Stimulated activated CD8-positive, alpha-beta memory T cell treated with anti-CD3 and anti-CD28 coated beads, Interleukin-4, amount 100 ng/mL, for 4 hours (primary cell): ENCODE results near the gene DNAH17.

ENCODE experiments used
- DNase-seq, 2 donors: peaks; one replicate each; pipeline ENCODE4 v3.0.0-alpha.2; 2020; ENCODE audit warnings: low read depth in 2 of 2, low spot score in 1 of 2

Gene DNAH17

GRCh38 chr17:78416791-78417530 lies 160.2 kb downstream of the DNAH17 start:
- DNase-seq, result no peak

- no peak for DNase-seq
Observed at GRCh38 chr17:78415821-78416711, 161.1 kb downstream of the DNAH17 start.

DNA sequence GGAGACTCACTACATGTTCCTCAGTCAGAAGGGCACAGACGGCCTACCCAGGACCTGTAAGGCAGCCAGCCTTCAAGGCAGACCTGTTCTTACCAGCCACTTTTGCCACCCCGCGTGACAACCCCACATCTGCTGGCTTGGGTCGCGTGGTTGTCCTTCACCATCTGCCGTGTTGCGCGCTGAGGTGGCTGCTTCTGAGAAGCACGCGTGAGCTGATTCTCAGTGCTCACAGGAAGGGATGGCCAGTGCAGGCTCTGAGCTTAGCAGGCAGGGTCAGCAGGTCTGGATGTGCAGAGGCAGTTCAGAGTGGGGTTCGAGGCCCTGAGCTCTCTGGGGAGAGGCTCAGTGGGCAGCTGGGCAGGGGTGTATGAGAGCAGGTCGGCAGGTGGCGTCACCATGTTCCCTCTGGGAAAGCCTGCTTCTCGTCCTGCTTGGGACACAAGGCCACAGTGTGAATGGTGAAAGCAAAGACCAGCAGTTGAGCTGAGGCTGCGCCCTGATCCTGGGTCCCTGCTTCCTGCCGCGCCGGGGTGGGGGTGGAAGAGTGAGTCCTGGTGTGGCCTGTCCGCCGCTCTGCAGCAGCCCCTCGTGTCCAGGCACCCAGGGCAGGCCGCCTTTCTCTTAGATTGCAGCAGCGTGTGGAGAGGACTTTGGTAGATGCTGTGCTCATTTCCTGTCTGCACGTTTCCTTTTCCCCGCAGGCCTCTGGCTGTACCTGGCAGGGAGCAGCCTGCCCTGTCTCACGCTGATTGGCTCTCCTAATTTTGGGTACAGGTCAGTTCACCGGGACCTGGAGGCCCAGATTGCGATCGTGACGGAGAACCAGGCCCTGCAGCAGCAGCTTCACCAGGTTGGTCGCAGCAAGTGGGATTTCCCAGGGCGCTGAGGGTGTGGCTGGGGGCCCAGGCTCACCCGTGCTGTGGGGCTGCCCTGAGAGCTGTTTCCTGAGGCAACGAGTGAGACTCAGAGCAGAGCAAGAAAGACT lies 162.7 kb downstream of the DNAH17 start:
- peak; percentile 19 to 22 for DNase-seq

GRCh38 chr17:78412403-78412802 lies 164.8 kb downstream of the DNAH17 start:
- DNase-seq, result no peak

GRCh38 chr17:78411241-78411857 lies 165.8 kb downstream of the DNAH17 start:
- no peak for DNase-seq

GRCh38 chr17:78409191-78409928 lies 167.8 kb downstream of the DNAH17 start:
- no peak for DNase-seq

DNA sequence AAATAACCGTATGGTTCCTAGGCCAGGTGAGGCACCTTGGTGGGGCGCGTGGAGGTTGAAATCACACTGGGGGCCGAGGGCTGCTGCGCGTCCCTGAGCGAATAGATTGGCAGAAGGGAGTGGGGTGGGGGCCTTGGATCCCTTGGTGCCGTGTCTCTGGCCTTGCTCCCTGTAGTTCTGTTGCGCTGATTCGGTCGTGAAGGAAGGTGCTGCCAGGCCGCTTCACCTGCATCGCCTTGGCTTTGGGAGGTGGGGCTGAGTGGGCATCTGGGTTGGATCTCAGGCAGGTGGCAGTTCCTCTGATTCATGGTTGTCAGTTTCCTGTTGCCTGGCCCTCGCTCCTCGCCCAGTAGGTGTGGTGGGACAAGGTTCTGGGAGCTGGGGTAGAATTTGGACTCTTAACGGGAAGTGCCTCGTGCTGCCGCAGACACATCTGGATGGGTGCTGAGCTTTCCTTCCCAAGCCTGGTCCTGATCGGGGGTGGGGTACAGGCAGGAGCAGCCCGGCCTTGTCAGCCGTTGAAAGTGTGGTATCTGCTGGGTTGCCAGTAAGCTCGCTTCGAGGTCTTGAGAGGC lies 168.6 kb downstream of the DNAH17 start:
- DNase-seq, result no peak

DNA sequence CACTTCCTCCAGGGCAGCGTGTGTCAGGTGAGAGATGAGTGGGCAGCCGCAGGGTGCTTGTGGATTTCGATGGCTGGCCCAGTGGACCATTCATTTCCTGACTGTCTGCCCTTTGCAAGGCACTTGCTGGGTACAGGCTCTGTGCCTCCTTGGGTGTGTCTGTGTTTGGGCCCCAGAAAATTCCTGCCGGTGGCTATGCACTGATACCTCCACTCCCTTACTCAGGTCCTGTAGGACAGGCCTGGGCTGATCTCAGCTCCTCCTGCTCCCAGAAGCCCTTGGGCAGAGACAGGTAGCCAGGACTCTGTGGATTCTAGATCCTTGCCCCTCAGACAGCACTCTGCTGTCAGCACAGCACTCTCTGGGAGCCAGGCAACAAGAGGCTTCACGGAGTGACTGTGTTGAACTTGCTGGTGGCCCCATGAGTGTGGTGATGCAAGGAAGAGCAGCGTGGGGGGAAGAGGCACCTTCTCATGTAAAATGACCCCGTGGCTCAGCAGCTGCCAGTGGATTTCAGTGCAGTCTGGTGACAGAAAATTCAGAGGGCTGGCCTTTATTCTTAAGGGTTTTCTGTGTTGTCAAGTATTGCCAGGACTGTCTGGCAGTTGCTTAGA lies 169.7 kb downstream of the DNAH17 start:
- no peak for DNase-seq

DNA sequence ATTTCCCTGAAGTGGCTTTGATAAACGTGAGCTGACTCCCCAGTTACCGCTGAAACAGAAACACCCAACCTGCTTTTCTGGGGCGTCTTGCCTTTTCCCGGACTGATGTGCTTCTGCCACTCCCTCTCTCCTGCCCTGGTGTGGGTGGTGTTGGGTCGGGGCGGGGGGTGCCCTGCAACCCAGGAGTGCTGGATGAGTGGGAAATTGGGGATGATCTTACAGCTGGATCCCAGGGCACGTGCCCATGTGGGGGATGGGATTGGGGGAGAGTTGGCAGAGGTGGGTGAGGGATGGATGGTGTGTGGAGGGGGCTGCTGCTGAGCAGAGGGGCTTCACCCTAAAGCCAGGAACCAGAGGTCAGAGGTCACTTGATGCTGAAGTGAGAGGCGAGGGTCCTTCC lies 170.3 kb downstream of the DNAH17 start:
- no peak for DNase-seq

DNA sequence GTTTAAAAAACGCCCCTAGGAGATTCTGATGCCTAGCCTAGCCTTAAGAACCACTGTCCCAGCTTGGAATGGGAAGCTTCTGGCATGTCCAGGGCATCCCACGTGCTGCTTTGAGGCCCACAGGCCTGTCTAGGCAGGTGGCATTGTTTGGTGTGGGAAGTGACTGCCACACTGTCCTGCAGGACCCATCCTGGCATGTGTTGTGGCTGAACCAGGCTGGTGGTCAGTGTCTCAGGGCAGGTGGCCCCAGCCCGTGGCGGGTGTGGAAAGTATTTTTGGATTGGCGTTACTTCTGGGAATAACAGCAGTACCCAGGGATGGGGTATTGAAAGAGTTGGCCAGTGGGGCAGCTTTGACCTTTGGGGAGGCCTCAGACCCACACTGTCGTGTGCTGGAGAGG lies 170.8 kb downstream of the DNAH17 start:
- no peak for DNase-seq

- DNase-seq, result no peak
Observed at GRCh38 chr17:78403822-78404221, 173.4 kb downstream of the DNAH17 start.

DNA sequence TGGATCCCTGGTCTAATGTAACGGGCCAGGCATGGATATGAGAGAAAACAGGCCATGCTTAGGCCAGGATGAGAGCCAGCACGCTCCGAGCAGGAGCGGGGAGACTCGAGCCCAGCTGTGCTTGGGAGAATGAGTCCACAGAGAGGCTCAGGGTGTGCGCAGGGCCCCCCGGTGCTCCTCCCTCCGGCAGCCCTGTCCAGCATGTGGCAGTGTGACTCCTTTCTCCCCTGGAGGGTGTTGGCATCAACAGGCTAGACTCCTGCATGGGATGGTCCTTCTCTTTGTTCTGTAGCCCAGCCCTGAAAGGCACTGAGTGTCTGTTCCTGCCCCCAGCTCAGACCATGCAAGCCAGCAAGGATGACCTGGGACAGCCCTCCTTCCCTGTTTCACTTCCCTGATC lies 175.3 kb downstream of the DNAH17 start:
- no peak for DNase-seq

GRCh38 chr17:78401246-78401645 lies 175.9 kb downstream of the DNAH17 start:
- DNase-seq, result no peak

- no peak for DNase-seq
Observed at GRCh38 chr17:78400581-78401240, 176.5 kb downstream of the DNAH17 start.

DNA sequence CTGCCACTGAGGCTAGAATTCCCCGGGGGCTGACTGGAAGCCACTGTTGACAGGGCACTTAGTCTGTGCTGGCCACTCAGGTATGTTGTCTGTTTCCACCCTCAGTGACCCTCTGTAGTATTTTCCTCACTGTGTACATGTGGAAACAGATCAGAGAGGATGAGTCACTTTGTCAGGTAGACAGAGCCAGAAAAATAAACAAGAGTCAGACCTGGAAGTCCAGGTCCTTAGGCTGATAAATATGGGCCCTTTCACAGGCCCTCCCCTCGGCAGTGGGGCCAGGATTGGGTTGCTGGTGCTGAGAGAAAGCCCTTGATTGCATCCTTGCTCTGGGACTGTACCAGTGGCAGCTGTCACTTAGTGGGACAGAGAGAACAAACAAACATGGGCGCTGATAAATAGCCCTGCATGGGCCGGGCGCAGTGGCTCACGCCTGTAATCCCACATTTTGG lies 177.5 kb downstream of the DNAH17 start:
- no peak for DNase-seq

DNA sequence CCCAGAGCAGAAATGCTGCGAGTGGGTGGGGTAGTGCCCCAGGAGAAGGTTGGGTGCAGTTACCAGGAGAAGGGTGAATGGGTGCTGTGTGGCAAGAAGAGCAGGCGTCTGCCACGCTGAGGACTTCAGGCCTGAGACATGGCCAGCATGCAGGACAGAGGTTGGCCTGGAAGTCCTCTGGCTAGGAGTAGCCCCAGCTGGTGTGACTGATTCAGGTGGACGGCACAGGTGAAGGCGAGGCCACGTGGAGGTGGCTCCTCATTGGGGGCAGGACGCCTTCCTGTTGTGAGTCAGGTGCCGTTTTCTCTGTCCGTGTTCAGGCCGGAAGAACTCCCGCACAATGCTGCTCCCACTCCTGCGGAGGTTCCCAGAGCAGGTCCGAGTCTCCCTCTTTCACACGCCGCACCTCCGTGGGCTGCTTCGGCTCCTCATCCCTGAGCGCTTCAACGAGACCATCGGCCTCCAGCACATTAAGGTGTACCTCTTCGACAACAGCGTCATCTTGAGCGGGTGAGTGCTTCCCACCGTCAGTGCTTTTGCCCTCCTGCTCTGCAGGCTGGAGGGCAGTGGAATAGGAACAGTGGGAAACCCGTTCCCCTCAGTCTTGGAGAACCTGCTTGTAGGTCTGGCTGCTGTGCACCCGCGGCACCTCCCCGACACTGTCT lies 178.0 kb downstream of the DNAH17 start:
- DNase-seq, result no peak

DNA sequence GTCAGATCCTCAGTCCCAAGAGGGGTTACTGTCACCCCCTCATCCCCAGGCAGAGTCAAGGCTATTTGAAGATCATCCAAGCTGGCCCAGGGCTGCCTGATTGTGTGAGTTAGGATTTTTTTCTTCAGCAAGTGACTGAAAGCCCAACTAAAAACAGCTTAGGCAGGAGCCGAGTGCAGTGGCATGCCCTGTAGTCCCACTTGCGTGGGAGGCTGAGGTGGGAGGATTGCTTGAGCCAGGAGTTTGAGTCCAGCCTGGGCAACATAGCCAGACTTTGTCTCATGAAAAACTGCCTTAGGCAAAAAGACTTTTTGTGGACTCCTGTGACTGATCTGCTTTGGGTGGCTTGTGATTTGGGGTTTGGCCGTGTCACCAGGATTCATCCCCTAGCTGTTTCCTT lies 178.8 kb downstream of the DNAH17 start:
- DNase-seq, result no peak

GRCh38 chr17:78397681-78398101 lies 179.5 kb downstream of the DNAH17 start:
- DNase-seq, result no peak
